ENCODE measurements around the gene SGMS2.

The SGMS2 gene

DNA sequence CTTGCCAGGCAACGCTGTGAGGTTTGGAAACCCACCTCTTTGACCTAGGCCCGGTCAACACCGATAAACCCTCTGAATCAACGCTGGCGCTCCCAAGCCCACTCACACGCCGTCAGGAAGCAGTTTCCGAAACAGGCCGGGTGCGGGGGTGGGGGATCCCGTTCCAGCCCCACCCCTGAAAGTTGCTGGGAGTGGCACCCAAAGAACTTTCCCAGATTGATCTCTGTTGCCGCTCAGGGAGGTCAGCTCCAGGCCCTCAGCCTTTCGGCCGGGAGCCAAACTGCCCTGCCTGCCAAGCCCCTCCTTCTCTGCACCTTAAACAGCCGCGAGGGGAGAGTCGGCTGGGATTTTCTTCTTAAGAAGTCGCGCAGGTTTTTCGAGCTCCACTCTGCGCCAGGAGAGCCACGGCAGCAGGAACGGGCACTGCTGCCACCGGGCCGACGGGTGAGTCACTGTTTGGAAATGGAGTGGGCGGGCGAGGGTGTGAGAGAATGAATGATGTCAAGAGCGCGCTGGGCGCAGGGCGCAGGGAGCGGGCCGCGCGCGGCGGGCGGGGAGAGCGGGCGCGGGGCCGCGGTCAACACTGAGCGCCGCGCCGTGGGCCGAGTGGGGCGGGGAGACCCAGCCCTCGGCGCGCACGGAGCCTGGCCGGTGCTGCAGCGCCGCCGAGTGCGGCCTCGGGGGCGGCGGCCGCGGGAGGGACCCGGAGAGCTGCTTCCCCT, at the start of gene SGMS2:
Gene SGMS2, plus strand, starts transcription at position 583 of the 722 bp plus-strand sequence. CDS start 70,622 bp downstream, outside the sequence.
- peaks cover 13% of the 10 kb centered on the region for H3K4me1 Mint-ChIP-seq
- DNase-seq (peak; percentile 76), ATAC-seq (peak; percentile 87)
- H3K27me3 Mint-ChIP-seq, result peaks cover 59% of the 10 kb centered on the region
- no peaks in the 10 kb centered on the region for H3K36me3 Mint-ChIP-seq (ENCODE audit: low read depth)
- H3K4me3 Mint-ChIP-seq, result peak within 1 kb of the TSS; percentile 82
- no peaks in the 10 kb centered on the region for H3K9me3 Mint-ChIP-seq
- H3K27ac Mint-ChIP-seq, result peak within 1 kb of the TSS; percentile 74

GRCh38 chr4:107777890-107778289, 46.8 kb upstream of the SGMS2 start:
- peaks cover 14% of the 10 kb centered on the region for H3K9me3 Mint-ChIP-seq
- H3K27ac Mint-ChIP-seq, result no peak overlapping the region
- no peaks in the 10 kb centered on the region for H3K4me1 Mint-ChIP-seq
- ATAC-seq (no peak), DNase-seq (no peak)
- H3K4me3 Mint-ChIP-seq, result no peak overlapping the region
- peaks cover 14% of the 10 kb centered on the region for H3K27me3 Mint-ChIP-seq
- no peaks in the 10 kb centered on the region for H3K36me3 Mint-ChIP-seq (ENCODE audit: low read depth)

DNA sequence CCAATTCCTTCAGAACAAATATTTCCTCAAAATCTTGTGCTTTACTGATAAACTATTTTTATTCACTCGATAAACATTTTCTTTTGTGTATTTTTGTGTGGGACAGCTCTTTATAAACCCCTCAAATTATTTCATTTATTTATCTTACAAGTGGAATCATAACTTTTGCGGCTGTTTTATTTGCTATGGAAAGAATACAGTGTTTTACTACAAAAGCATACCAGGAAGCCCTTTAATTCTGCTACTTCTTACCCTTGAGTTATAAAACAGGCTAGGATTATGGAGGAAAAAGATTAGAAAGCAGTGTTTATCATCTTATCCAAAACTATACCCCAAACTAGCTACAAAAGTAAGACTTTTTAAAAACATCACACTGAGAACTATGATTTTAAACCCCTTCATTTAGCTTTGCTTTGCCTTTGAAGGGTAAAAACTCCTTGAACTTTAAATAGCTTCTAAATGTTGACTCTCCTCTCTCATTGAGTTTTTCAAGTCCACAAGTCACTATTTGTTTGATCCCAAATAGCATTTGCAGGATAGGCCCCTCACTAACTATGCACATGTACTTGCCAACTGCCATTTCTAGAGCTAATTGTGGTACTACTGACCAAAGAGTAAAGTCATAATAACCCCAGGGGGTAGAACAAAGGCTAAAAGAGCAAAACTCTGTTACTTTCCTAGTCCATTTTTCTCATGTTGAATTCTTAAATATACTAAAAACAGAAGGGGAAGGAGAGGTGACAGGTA, 45.8 kb upstream of the SGMS2 start:
- ATAC-seq (no peak), DNase-seq (no peak)
- no peaks in the 10 kb centered on the region for H3K36me3 Mint-ChIP-seq (ENCODE audit: low read depth)
- H3K27ac Mint-ChIP-seq, result no peak overlapping the region
- no peak overlapping the region for H3K4me3 Mint-ChIP-seq
- H3K9me3 Mint-ChIP-seq, result peaks cover 14% of the 10 kb centered on the region
- no peaks in the 10 kb centered on the region for H3K4me1 Mint-ChIP-seq
- H3K27me3 Mint-ChIP-seq, result peaks cover 17% of the 10 kb centered on the region

DNA sequence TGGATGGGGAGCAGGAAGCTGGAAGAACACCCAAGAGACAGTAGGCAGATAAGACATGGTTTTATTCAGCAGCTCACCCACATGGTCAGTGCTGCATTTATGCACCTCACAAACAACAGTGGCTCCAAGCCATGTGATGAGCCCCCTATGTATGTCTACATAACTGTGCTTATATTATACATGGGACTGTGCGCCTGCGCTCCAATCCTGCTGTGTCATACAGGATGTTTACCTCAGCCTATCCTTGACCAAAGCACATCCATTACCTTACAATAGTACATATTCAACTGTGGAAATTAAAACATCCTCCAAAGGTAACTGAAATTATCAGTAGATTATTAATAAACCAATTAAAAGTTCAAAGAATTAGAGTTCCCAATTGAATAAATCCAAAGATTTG, 44.1 kb upstream of the SGMS2 start:
- H3K27me3 Mint-ChIP-seq, result peaks cover 18% of the 10 kb centered on the region
- no peaks in the 10 kb centered on the region for H3K36me3 Mint-ChIP-seq (ENCODE audit: low read depth)

DNA sequence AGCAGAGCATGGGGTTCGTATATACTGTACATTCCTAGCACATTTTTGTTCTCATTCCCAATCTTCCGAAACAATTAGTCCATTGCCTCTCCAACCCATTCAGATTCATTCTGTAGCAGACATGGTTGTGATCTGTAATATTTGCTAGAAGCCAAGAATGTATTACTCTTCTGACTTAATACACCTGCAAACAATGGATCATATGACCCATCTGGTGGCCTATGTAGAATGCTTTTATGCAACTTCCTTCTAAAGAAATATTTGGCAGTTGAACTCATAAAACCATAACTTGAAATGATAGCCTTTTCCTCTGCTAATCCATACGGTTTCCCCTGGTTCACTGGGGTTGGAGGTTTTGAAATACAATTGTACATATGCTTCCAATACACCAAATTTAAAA, 32.8 kb upstream of the SGMS2 start:
- Mint-ChIP-seq H3K27me3 (peaks cover 14% of the 10 kb centered on the region), H3K4me1 (no peaks in the 10 kb centered on the region), H3K27ac (no peak overlapping the region), H3K9me3 (peaks cover 6% of the 10 kb centered on the region), H3K36me3 (ENCODE audit: low read depth) (no peaks in the 10 kb centered on the region), H3K4me3 (no peak overlapping the region)
- ATAC-seq (no peak), DNase-seq (no peak)

More for the DNA sequence above, 44.1 kb upstream of the SGMS2 start:
- Mint-ChIP-seq H3K27ac (no peak overlapping the region), H3K4me3 (no peak overlapping the region), H3K9me3 (peaks cover 14% of the 10 kb centered on the region), H3K4me1 (no peaks in the 10 kb centered on the region)
- no peak for ATAC-seq
- no peak for DNase-seq

DNA sequence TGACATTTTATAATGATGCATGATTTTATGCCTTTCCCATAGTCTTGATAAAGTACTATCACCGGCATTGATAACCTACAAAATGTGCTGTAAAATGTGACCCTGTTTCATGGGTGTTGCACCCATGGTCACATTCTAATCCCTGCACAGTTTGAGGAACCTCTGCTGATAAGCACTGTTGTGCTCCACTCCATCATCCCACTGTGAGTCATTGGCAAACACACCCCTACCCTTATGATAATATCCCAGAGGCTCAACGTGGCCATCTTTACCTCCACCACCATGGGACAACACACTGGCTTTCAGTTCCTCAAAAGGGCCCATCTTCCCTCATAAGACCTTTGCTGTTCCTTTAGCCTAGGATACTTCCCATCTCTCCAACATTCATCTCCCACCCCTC, 32.0 kb upstream of the SGMS2 start:
- Mint-ChIP-seq H3K4me3 (no peak overlapping the region), H3K9me3 (no peaks in the 10 kb centered on the region), H3K36me3 (ENCODE audit: low read depth) (no peaks in the 10 kb centered on the region), H3K27me3 (peaks cover 9% of the 10 kb centered on the region), H3K4me1 (no peaks in the 10 kb centered on the region), H3K27ac (no peak overlapping the region)
- DNase-seq (no peak), ATAC-seq (no peak)

- Mint-ChIP-seq H3K4me1 (no peaks in the 10 kb centered on the region), H3K27me3 (peaks cover 11% of the 10 kb centered on the region), H3K4me3 (no peak overlapping the region), H3K9me3 (no peaks in the 10 kb centered on the region), H3K27ac (no peak overlapping the region), H3K36me3 (ENCODE audit: low read depth) (no peaks in the 10 kb centered on the region)
- DNase-seq, result no peak
- no peak for ATAC-seq
These were observed 30.7 kb upstream of the SGMS2 start for GRCh38 chr4:107793996-107794395.

GRCh38 chr4:107799669-107800450, 24.9 kb upstream of the SGMS2 start:
- Mint-ChIP-seq H3K9me3 (no peaks in the 10 kb centered on the region), H3K27me3 (peaks cover 35% of the 10 kb centered on the region), H3K36me3 (ENCODE audit: low read depth) (no peaks in the 10 kb centered on the region), H3K4me3 (no peak overlapping the region), H3K27ac (no peak overlapping the region), H3K4me1 (no peaks in the 10 kb centered on the region)
- DNase-seq (no peak), ATAC-seq (no peak)

GRCh38 chr4:107800706-107801105, 24.0 kb upstream of the SGMS2 start:
- Mint-ChIP-seq H3K4me1 (no peaks in the 10 kb centered on the region), H3K9me3 (no peaks in the 10 kb centered on the region), H3K27me3 (peaks cover 36% of the 10 kb centered on the region), H3K4me3 (no peak overlapping the region), H3K27ac (no peak overlapping the region), H3K36me3 (ENCODE audit: low read depth) (no peaks in the 10 kb centered on the region)
- no peak for ATAC-seq
- DNase-seq, result no peak

- DNase-seq (no peak), ATAC-seq (no peak)
- H3K36me3 Mint-ChIP-seq (ENCODE audit: low read depth), result no peaks in the 10 kb centered on the region
These were observed 22.9 kb upstream of the SGMS2 start for GRCh38 chr4:107801766-107802211.

DNA sequence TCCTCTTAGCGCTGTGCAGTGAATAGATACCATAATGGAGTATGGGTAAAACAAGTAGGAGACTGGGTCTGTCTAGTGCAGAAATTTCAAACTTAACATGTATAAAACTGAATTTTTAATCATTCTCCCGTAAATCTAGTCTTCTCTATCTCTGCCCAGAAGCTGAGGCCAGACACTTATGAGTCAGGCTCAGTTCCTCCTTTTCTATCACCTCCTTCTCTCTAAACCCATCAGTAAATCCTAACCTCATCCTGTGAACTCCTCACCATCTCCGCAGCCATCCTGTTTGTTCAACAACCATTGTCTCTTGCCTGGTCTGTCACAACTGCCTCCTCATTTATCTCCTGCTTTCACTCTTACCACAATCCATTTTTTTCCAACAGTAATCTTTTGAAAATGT, 19.8 kb upstream of the SGMS2 start:
- Mint-ChIP-seq H3K9me3 (no peaks in the 10 kb centered on the region), H3K4me1 (no peaks in the 10 kb centered on the region), H3K36me3 (ENCODE audit: low read depth) (no peaks in the 10 kb centered on the region), H3K27me3 (peaks cover 26% of the 10 kb centered on the region), H3K27ac (no peak overlapping the region), H3K4me3 (no peak overlapping the region)
- ATAC-seq (no peak), DNase-seq (no peak)

More at GRCh38 chr4:107801766-107802211, 22.9 kb upstream of the SGMS2 start:
- Mint-ChIP-seq H3K27me3 (peaks cover 31% of the 10 kb centered on the region), H3K4me1 (no peaks in the 10 kb centered on the region), H3K4me3 (no peak overlapping the region), H3K27ac (no peak overlapping the region), H3K9me3 (no peaks in the 10 kb centered on the region)

DNA sequence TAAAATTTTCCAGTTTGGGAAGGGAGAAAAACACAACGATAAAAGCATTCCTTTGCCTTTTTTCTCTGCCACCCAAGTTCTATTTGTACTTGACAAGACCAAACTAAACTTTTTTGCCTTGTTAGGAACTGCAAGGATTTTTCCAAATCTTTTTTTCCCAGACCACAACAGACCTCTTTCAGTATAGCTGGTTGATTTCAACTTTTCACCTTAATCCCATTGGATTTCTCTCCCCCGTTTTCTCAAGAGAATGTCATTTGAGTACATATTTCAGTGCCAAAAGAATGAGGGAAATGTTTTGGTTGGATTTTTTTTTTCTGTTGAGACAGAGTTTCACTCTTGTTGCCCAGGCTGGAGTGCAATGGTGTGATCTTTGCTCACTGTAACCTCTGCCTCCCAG, 18.5 kb upstream of the SGMS2 start:
- Mint-ChIP-seq H3K27me3 (peaks cover 26% of the 10 kb centered on the region), H3K9me3 (no peaks in the 10 kb centered on the region), H3K4me1 (no peaks in the 10 kb centered on the region), H3K4me3 (no peak overlapping the region), H3K27ac (no peak overlapping the region), H3K36me3 (ENCODE audit: low read depth) (no peaks in the 10 kb centered on the region)
- DNase-seq (no peak), ATAC-seq (no peak)

DNA sequence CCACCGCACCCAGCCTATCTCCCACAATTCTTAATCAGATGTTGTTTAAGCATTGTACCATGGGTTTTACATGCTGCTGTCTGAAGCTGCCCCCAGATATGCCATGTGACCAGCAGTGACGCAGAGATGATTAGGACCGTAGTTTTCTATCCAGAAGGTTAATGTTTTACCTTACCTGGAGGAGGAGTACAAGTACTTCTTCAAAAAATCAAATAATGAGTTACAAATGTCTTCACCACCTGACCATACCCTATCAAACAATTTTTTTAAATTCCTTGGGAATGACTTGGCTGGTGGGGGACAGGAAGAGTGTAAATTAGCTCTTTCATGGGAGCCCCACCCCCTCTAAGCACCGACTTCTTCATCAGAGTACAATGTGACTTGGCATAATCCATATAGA, 16.2 kb upstream of the SGMS2 start:
- Mint-ChIP-seq H3K27ac (no peak overlapping the region), H3K27me3 (peaks cover 16% of the 10 kb centered on the region), H3K4me1 (no peaks in the 10 kb centered on the region), H3K4me3 (no peak overlapping the region), H3K36me3 (ENCODE audit: low read depth) (no peaks in the 10 kb centered on the region), H3K9me3 (no peaks in the 10 kb centered on the region)
- DNase-seq (no peak), ATAC-seq (no peak)

- Mint-ChIP-seq H3K27ac (no peak overlapping the region), H3K27me3 (peaks cover 13% of the 10 kb centered on the region), H3K4me3 (no peak overlapping the region), H3K9me3 (no peaks in the 10 kb centered on the region), H3K4me1 (no peaks in the 10 kb centered on the region), H3K36me3 (ENCODE audit: low read depth) (no peaks in the 10 kb centered on the region)
- DNase-seq (no peak), ATAC-seq (no peak)
These were observed 15.5 kb upstream of the SGMS2 start for GRCh38 chr4:107809210-107809609.
